Epithelial cell of esophagus (primary cell): ENCODE results near the gene MAPRE3.

Experiments used
- DNase-seq: peaks from one replicate; pipeline ENCODE4 v3.0.0; 2010; ENCODE audit warnings: low read depth
- H3K4me3 ChIP-seq: 2 replicates; pipeline ENCODE4 v1.5.1; 2011; ENCODE audit warnings: mild to moderate bottlenecking, low read length, control low read depth
- TF ChIP-seq, protein P1 (sequence below): IDR thresholded peaks from 2 replicates; pipeline ENCODE4 v1.5.1; 2011; ENCODE audit warnings: low read depth, mild to moderate bottlenecking, low read length, control low read depth, inconsistent platforms; ENCODE audit not compliant: insufficient read depth; ENCODE audit errors: missing control alignments

Gene MAPRE3

DNA sequence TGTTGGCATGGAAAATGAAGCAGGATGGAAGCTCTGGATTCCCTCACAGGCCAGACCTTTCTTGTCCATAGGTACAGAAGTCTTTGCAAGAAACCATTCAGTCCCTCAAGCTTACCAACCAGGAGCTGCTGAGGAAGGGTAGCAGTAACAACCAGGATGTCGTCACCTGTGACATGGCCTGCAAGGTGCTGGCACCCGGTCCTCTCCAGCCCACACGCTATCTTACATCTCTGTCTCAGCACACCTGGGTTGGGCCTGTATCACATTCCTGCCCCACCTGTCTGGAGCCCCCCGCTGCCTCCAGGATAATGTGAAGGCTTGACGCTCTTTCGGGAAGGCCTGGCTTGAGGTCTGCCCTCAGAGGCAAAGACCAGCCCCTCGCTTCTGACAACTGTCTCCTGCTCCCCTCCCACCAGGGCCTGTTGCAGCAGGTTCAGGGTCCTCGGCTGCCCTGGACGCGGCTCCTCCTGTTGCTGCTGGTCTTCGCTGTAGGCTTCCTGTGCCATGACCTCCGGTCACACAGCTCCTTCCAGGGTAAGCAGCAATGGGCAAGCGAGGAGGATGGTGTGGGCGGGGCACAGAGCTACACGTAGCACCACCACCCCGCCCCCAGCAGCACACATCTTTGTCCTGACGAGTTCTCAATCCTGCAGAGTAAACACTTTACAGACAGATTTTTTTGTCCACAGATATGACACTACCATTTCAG is 68.3 kb downstream of the MAPRE3 start:
- no peak for DNase-seq
- no peak overlapping the region for H3K4me3 ChIP-seq
- TF ChIP-seq, protein P1, sequence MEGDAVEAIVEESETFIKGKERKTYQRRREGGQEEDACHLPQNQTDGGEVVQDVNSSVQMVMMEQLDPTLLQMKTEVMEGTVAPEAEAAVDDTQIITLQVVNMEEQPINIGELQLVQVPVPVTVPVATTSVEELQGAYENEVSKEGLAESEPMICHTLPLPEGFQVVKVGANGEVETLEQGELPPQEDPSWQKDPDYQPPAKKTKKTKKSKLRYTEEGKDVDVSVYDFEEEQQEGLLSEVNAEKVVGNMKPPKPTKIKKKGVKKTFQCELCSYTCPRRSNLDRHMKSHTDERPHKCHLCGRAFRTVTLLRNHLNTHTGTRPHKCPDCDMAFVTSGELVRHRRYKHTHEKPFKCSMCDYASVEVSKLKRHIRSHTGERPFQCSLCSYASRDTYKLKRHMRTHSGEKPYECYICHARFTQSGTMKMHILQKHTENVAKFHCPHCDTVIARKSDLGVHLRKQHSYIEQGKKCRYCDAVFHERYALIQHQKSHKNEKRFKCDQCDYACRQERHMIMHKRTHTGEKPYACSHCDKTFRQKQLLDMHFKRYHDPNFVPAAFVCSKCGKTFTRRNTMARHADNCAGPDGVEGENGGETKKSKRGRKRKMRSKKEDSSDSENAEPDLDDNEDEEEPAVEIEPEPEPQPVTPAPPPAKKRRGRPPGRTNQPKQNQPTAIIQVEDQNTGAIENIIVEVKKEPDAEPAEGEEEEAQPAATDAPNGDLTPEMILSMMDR = no peak

DNA sequence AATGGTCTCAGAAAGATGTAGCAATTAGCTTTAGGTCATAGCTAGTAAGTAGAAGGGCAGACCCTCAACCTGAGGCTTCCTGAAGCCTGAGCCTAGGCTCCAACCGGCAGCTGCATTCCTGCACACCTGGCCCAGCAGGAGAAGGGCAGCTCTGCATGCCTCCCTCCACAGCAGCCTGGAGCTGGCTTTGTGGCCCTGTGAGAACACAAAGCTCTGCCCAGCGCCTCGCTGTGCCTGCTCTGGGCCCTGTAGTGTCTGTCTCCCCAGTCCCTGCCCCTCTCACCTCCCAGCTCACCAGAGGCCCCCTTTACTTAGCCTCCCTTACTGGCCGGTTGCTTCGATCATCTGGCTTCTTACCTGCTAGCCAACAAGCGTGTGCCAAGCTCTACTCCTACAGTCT is 69.0 kb downstream of the MAPRE3 start:
- H3K4me3 ChIP-seq = no peak overlapping the region
- TF ChIP-seq, protein P1 = no peak
- DNase-seq = no peak

DNA sequence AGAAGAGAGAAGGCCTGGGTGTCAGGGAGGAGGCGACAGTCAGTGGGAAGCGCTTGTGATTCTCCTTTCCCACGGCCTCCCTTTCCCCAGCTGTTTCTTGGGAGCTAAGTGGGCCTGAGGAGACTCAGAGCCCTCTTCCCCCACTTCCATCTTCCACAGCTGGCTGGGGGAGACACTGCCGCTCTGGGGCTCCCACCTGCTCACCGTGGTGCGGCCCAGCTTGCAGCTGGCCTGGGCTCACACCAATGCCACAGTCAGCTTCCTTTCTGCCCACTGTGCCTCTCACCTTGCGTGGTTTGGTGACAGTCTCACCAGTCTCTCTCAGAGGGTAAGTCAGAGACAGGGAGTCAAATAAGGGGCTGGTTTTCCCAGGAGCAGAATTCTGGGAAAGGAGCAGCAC is 69.4 kb downstream of the MAPRE3 start:
- H3K4me3 ChIP-seq = no peak overlapping the region
- DNase-seq = no peak
- TF ChIP-seq, protein P1 = no peak

DNA sequence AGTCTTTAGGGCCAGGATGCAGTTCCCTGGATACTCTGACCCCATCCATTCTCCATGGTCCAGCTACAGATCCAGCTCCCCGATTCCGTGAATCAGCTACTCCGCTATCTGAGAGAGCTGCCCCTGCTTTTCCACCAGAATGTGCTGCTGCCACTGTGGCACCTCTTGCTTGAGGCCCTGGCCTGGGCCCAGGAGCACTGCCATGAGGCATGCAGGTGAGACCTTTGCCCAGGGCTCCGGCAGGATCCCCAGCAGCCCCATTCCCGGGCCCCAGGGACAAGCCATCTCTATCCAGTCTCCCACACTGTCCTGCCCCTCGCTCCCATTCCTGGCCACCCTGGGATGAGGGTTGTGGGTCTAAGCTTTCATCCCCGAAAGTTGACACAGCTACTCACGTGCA is 69.8 kb downstream of the MAPRE3 start:
- no peak for DNase-seq
- no peak overlapping the region for H3K4me3 ChIP-seq
- TF ChIP-seq, protein P1 = no peak

DNA sequence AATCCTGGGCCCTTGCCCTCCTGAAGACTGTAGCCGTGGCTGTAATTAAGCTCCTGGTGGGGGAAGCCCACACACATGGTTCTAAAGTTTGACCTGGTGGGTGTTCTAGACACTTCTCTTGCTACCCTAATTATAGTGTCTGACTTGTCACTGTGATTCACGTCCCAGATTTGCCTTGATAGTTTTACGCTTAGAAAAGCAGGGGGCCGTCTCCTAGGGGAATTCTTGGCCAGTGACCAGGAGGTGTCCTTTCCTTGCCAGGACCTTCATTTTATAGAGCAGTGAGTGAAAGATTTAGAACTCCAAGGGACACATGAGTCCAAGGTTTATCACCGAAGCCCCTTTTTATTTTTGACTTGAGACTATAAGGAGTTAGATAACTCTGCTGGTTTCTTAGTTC is 71.3 kb downstream of the MAPRE3 start:
- H3K4me3 ChIP-seq = no peak overlapping the region
- DNase-seq = no peak
- TF ChIP-seq, protein P1 = no peak

DNA sequence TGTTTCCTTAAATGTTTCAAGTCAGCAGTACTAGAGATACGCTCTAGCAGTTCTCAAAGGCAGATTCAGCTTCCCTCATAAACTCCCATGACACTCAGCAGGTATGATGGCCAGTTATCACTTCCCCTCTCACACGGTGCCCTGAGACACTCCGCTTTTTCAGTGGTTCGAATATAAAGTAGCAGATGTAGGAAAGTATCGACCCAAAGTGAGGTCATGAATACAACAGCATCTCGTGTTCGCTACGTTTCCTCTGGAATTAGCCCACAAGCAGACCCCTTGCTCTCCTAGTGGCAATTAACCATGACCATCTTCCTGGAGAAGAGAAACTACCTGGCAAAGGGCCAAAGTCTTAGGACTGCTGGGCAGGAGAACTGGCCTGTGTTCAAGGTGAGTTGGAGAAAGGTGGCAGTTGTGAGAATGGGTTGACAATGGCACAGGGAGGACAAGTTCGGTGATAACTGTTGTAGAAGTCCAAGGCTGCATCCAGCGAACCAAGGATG is 71.8 kb downstream of the MAPRE3 start:
- TF ChIP-seq, protein P1 = no peak

DNA sequence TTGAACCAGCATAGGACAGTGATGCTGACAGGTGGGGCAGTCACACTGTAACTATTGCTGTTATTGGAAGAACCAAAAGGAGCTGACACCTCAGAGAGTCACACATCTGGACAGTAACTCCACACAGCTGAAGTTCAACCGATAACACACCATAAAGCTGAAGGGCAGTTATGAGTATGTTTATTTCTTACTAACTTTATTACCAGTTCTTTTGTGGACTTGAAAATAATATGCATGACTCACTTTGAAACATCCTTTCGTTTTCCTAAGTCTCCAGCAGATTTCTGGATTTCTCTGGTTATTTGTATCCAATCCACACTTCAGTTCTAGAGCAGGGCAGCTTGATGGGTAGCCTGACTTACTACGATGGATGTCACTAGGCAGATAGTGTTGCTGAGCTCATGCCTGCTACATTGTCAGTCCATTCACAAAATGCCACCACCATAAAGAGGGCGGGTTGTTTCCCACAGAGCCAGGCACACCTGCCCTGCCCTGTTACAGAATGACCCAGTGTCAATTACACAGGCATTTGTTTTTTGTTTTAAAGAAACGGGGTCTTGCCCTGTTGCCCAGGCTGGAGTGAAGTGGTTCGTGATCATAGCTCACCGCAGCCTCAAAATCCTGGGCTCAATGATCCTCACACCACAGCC is 72.7 kb downstream of the MAPRE3 start:
- no peak for DNase-seq
- TF ChIP-seq, protein P1 = no peak
- H3K4me3 ChIP-seq = no peak overlapping the region

More for the DNA sequence above, 71.8 kb downstream of the MAPRE3 start:
- no peak for DNase-seq
- H3K4me3 ChIP-seq = no peak overlapping the region
